Fibroblast of lung (primary cell): ENCODE measurements around the gene SREBF2. TPM values are rescaled to one million over a fixed set of nuclear protein-coding genes. Genes with fewer than 3 reads are reported as not detected.
A peak's percentile ranks its signal among the peaks of the same experiment; 100 is the strongest.

Source experiments
- DNase-seq, 2 donors: peaks; one replicate each; pipeline versions ENCODE4 v3.0.0 to v3.0.0-alpha.2; 2010; ENCODE audit warnings: low read depth in 2 of 2
- H2AFZ ChIP-seq: 2 replicates; pipeline ENCODE4 v1.5.1; 2012; ENCODE audit warnings: low read length, control low read depth, inconsistent platforms
- H3K27ac ChIP-seq: 2 replicates; pipeline ENCODE4 v1.5.1; 2011; ENCODE audit warnings: low read length, control low read depth; ENCODE audit not compliant: insufficient read depth
- H3K27me3 ChIP-seq: 2 replicates; pipeline ENCODE4 v1.5.1; 2011; ENCODE audit warnings: mild to moderate bottlenecking, low read length; ENCODE audit not compliant: control insufficient read depth, insufficient read depth
- H3K36me3 ChIP-seq: 2 replicates; pipeline ENCODE4 v1.5.1; 2011; ENCODE audit warnings: low read length; ENCODE audit not compliant: control insufficient read depth, insufficient read depth
- H3K4me1 ChIP-seq: 2 replicates; pipeline ENCODE4 v1.5.1; 2011; ENCODE audit warnings: low read length; ENCODE audit not compliant: control insufficient read depth, insufficient read depth; ENCODE audit errors: extremely low read depth
- H3K4me2 ChIP-seq: 2 replicates; pipeline ENCODE4 v1.5.1; 2011; ENCODE audit warnings: low read length, control low read depth; ENCODE audit not compliant: insufficient read depth; ENCODE audit errors: extremely low read depth
- H3K4me3 ChIP-seq, 4 experiments: fragments of 200-600 bp in 1 of 4; sonication (generic) in 1 of 4; replicated peaks in 1 of 4; 2 replicates each; pipeline ENCODE4 v1.5.1; 2011 to 2016; ENCODE audit warnings: low read length in 4 of 4, low read depth in 3 of 4, mild to moderate bottlenecking in 3 of 4, control low read depth in 2 of 4, inconsistent platforms in 1 of 4, mixed read lengths in 1 of 4; ENCODE audit not compliant: insufficient read depth in 1 of 4; ENCODE audit errors: control extremely low read depth in 1 of 4
- H3K79me2 ChIP-seq: 2 replicates; pipeline ENCODE4 v1.5.1; 2012; ENCODE audit warnings: mild to moderate bottlenecking, low read length, inconsistent platforms; ENCODE audit not compliant: control insufficient read depth, insufficient read depth
- H3K9ac ChIP-seq: 2 replicates; pipeline ENCODE4 v1.5.1; 2011; ENCODE audit warnings: mild to moderate bottlenecking, low read length, control low read depth; ENCODE audit not compliant: insufficient read depth
- H3K9me3 ChIP-seq: 2 replicates; pipeline ENCODE4 v1.5.1; 2012; ENCODE audit warnings: low read depth, low read length; ENCODE audit not compliant: control insufficient read depth, insufficient read depth
- H4K20me1 ChIP-seq: 2 replicates; pipeline ENCODE4 v1.5.1; 2011; ENCODE audit warnings: low read length; ENCODE audit not compliant: control insufficient read depth, insufficient read depth; ENCODE audit errors: extremely low read depth
- EZH2 ChIP-seq: IDR thresholded peaks from 2 replicates; pipeline ENCODE4 v1.5.1; 2012; ENCODE audit warnings: low read length, control low read depth, mild to moderate bottlenecking; ENCODE audit errors: missing control alignments
- polyA plus RNA-seq, 2 donors: library from polyadenylated mRNA; depleted of rRNA in 1 of 2; stranded (reverse) in 1 of 2; unstranded in 1 of 2; fragments of >200 nt; gene quantifications; 2 replicates each; pipeline ENCODE4 v1.2.1, GENCODE V29; 2011 to 2012; ENCODE audit warnings: missing spikeins in 1 of 2
- total RNA-seq: library from RNA; depleted of rRNA; stranded (reverse); fragments of >200 nt; gene quantifications from 2 replicates; pipeline ENCODE4 v1.2.1, GENCODE V29; 2014
- TF ChIP-seq, protein P1 (sequence below), 2 donors: IDR thresholded peaks in 1 of 2; conservative IDR thresholded peaks in 1 of 2; 1 replicate in 1 of 2; 2 replicates in 1 of 2; pipeline ENCODE4 v1.5.1; 2011 to 2012; ENCODE audit warnings: low read length in 2 of 2, control low read depth in 1 of 2, inconsistent platforms in 1 of 2, low read depth in 1 of 2, mild to moderate bottlenecking in 1 of 2

Gene SREBF2
- total and polyA plus RNA-seq, 2 donors (not counting 1 experiment from before 2014, with no cell fraction given), result 51.7 to 103 TPM

DNA sequence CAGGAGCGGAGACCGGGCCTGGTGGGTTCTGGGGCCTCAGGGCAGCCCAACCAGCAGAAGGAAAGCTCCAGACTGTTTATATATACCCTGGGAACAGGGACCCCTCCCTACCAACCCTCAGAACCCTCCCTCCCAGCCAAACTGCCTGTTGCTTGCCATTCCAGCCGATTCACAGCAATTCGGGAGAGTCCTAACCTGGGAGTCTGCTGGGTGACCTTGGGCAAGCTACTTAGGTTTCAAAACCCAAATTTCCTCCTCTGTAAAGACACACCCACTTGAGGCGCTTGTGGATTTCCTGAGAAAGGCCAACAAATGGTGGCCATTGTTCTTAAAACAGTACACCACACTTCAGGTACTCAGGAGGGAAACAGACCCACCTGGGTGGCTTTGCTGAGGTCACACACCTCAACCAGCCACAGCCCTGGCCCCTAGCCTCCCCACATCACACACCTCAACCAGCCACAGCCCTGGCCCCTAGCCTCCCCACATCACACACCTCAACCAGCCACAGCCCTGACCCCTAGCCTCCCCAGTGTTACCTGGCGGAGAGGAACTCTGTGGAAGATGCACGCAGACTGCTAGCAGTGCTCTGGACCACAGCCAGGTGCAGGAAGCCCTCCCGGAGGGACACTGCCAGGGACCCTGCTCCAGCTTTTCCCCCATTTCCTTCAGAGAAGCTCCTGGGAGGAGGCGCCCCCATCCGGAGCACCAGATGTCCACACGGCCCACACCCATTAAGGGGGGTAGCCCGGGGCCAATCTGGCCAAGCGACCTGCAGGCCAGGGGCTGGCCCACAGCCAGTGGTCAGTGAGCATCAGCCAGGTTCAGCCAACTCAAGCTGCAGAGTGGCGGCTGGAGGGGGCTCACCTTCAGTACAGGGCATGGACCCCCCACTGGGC is 75.8 kb downstream of the SREBF2 start:
- H3K4me2 ChIP-seq, result no peak overlapping the region
- H3K27me3 ChIP-seq, result peaks cover 29% of the 10 kb centered on the region
- H3K4me3 ChIP-seq, result no peak overlapping the region
- no peaks in the 10 kb centered on the region for H3K79me2 ChIP-seq
- H3K9ac ChIP-seq, result no peak overlapping the region
- no peak for DNase-seq
- TF ChIP-seq, protein P1, sequence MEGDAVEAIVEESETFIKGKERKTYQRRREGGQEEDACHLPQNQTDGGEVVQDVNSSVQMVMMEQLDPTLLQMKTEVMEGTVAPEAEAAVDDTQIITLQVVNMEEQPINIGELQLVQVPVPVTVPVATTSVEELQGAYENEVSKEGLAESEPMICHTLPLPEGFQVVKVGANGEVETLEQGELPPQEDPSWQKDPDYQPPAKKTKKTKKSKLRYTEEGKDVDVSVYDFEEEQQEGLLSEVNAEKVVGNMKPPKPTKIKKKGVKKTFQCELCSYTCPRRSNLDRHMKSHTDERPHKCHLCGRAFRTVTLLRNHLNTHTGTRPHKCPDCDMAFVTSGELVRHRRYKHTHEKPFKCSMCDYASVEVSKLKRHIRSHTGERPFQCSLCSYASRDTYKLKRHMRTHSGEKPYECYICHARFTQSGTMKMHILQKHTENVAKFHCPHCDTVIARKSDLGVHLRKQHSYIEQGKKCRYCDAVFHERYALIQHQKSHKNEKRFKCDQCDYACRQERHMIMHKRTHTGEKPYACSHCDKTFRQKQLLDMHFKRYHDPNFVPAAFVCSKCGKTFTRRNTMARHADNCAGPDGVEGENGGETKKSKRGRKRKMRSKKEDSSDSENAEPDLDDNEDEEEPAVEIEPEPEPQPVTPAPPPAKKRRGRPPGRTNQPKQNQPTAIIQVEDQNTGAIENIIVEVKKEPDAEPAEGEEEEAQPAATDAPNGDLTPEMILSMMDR (conservative IDR thresholded peaks at IDR 0.05 in 1 of 2, IDR thresholded peaks at IDR 0.05 in 1 of 2; ENCODE audit: low read depth in 1 of 2, low read length in 2 of 2), result no peak
- TF ChIP-seq EZH2, result no peak
- H3K9me3 ChIP-seq, result no peaks in the 10 kb centered on the region
- no peaks in the 10 kb centered on the region for H3K4me1 ChIP-seq
- peaks cover 11% of the 10 kb centered on the region for H3K36me3 ChIP-seq
- H3K27ac ChIP-seq, result no peak overlapping the region
- H4K20me1 ChIP-seq, result no peaks in the 10 kb centered on the region
- H2AFZ ChIP-seq, result no peak overlapping the region

DNA sequence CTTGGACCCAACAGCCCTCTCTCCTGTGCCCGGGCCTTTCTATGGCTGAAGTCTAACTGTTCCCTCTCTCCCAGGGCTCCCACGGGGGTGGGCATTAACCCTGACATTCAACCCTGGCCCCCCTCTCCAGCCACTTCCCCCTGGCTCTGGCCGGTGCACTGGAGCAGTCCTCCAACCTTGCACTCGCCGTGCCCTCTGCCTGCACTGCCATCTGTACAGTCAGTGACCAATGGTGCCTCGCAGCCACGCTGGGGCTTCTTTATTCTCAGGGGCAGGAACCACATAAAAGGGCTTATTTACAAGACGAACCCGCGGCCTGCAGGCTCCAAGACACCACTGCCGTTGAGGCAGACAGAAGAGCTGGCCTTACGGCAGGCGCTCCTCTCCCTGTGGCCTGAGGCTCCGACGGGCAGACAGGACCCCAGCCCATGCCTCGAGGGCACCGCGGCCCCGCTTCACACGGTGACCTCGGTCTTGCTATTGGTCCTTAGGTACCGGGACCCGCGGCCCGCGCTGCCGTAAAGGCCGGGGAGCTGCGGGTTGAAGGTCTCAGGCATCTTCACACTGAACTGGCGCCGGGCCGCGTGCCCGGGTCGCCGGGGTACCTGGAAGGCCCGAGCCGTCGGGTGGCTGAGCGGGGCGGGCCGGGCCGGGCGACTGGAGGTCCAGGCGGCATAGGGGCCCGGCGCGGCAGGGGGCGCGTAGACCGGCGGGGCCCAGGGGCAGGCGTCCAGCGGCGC is 76.6 kb downstream of the SREBF2 start:
- Histone ChIP-seq H3K4me2 (no peak overlapping the region), H3K36me3 (peaks cover 10% of the 10 kb centered on the region), H3K9ac (no peak overlapping the region), H3K27ac (no peak overlapping the region), H3K9me3 (no peaks in the 10 kb centered on the region), H3K27me3 (peaks cover 36% of the 10 kb centered on the region), H3K4me1 (no peaks in the 10 kb centered on the region), H3K4me3 (no peak overlapping the region), H2AFZ (no peak overlapping the region), H4K20me1 (no peaks in the 10 kb centered on the region), H3K79me2 (no peaks in the 10 kb centered on the region)
- TF ChIP-seq EZH2, result peak; percentile 97
- TF ChIP-seq, protein P1 (conservative IDR thresholded peaks at IDR 0.05 in 1 of 2, IDR thresholded peaks at IDR 0.05 in 1 of 2; ENCODE audit: low read depth in 1 of 2, low read length in 2 of 2), result no peak
- no peak for DNase-seq
